Measurements from ENCODE around the gene ADGRF3. TPM values are rescaled to one million over a fixed set of nuclear protein-coding genes. Genes with fewer than 3 reads are reported as not detected.

The ADGRF3 gene
- total RNA-seq, 1 experiment from 2014 or later, result not detected

DNA sequence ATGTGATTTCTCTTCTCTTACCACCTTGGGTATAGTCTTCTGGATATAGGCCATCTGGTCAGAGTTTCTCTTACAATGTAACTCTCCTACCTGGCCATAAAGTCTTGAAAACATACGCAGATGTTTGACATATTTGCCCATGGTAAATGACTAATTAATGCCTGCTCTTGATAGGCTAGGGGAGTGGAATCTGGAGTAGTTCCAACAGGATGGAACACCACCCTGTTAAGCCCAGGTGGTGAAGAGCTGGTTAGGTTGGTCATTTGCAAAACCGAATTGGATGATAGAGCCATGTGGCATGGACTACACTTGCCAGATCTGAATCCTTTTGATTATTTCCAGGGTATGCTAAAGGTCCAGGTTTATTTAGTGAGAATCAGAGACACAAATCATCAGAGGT is 65.4 kb downstream of the ADGRF3 start:
- CTCF ChIA-PET, result interaction anchor here (0.9 kb wide), 1 partner anchor 9 kb away, joined by 3 read pairs; no protein-coding TSS in a partner anchor
- Histone ChIP-seq H3K27me3 (ENCODE audit: control insufficient read depth, insufficient read depth, low read length) (no peaks in the 10 kb centered on the region), H3K4me3 (ENCODE audit: low read depth in 2 of 2, low read length in 2 of 2) (no peak overlapping the region), H3K27ac (ENCODE audit: low read length) (no peak overlapping the region), H3K36me3 (ENCODE audit: control insufficient read depth, insufficient read depth, low read length) (peaks cover 21% of the 10 kb centered on the region), H3K9me3 (ENCODE audit: control insufficient read depth, insufficient read depth, low read depth, low read length) (no peaks in the 10 kb centered on the region), H3K4me1 (ENCODE audit: control insufficient read depth, insufficient read depth, low read length) (no peaks in the 10 kb centered on the region)
- in situ Hi-C loops (cut with HindIII; ENCODE audit: low pct_unique_long_range_greater_than_20kb, low sequenced_read_pairs) (no loop called here), intact Hi-C loops (cut with micrococcal nuclease; ENCODE audit: unreplicated experiment) (no loop called here)
- no TSS peak for BruUV-seq (replicated peaks)
- DNase-seq (ENCODE audit: low read depth, low spot score), result no peak
- TF ChIP-seq SIN3A (IDR thresholded peaks at IDR 0.05; ENCODE audit: borderline replicate concordance, insufficient read depth, low read depth, low read length), result no peak
- TF ChIP-seq, protein P1, sequence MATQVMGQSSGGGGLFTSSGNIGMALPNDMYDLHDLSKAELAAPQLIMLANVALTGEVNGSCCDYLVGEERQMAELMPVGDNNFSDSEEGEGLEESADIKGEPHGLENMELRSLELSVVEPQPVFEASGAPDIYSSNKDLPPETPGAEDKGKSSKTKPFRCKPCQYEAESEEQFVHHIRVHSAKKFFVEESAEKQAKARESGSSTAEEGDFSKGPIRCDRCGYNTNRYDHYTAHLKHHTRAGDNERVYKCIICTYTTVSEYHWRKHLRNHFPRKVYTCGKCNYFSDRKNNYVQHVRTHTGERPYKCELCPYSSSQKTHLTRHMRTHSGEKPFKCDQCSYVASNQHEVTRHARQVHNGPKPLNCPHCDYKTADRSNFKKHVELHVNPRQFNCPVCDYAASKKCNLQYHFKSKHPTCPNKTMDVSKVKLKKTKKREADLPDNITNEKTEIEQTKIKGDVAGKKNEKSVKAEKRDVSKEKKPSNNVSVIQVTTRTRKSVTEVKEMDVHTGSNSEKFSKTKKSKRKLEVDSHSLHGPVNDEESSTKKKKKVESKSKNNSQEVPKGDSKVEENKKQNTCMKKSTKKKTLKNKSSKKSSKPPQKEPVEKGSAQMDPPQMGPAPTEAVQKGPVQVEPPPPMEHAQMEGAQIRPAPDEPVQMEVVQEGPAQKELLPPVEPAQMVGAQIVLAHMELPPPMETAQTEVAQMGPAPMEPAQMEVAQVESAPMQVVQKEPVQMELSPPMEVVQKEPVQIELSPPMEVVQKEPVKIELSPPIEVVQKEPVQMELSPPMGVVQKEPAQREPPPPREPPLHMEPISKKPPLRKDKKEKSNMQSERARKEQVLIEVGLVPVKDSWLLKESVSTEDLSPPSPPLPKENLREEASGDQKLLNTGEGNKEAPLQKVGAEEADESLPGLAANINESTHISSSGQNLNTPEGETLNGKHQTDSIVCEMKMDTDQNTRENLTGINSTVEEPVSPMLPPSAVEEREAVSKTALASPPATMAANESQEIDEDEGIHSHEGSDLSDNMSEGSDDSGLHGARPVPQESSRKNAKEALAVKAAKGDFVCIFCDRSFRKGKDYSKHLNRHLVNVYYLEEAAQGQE (IDR thresholded peaks at IDR 0.05; ENCODE audit: insufficient read depth in 1 of 2, low read depth in 2 of 2, low read length in 1 of 2), result no peak
- TF ChIP-seq POLR2AphosphoS5 (IDR thresholded peaks at IDR 0.05; ENCODE audit: low read depth, low read length), result no peak
- no peak for TF ChIP-seq TCF7L2 (IDR thresholded peaks at IDR 0.05; ENCODE audit: low read depth, low read length)
- TF ChIP-seq, protein P2, sequence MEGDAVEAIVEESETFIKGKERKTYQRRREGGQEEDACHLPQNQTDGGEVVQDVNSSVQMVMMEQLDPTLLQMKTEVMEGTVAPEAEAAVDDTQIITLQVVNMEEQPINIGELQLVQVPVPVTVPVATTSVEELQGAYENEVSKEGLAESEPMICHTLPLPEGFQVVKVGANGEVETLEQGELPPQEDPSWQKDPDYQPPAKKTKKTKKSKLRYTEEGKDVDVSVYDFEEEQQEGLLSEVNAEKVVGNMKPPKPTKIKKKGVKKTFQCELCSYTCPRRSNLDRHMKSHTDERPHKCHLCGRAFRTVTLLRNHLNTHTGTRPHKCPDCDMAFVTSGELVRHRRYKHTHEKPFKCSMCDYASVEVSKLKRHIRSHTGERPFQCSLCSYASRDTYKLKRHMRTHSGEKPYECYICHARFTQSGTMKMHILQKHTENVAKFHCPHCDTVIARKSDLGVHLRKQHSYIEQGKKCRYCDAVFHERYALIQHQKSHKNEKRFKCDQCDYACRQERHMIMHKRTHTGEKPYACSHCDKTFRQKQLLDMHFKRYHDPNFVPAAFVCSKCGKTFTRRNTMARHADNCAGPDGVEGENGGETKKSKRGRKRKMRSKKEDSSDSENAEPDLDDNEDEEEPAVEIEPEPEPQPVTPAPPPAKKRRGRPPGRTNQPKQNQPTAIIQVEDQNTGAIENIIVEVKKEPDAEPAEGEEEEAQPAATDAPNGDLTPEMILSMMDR (IDR thresholded peaks at IDR 0.05), result no peak
- ATAC-seq, result no peak
- POLR2A ChIA-PET, result no interaction called here

DNA sequence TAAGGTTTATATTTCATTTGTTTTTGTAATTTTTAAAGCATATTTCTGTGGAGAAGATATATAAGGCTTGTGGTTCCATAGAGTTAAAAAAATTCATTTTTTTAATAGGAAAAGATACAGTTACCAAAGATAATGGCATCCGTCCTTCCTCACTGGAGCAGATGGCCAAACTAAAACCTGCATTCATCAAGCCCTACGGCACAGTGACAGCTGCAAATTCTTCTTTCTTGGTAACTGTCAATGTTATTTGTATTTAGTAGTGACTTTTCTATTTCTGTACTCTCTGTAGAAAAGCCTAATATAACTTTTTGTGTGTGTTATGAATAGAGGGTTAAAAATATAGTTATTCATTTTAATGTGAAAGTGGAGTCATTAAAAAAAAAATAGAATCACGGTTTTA is 66.7 kb downstream of the ADGRF3 start:
- peaks cover 19% of the 10 kb centered on the region for H3K36me3 ChIP-seq (ENCODE audit: control insufficient read depth, insufficient read depth, low read length)
- intact Hi-C loops (cut with micrococcal nuclease; ENCODE audit: unreplicated experiment) (no loop called here), in situ Hi-C loops (cut with HindIII; ENCODE audit: low pct_unique_long_range_greater_than_20kb, low sequenced_read_pairs) (no loop called here)
- no TSS peak for BruUV-seq (replicated peaks)
- TF ChIP-seq SIN3A (IDR thresholded peaks at IDR 0.05; ENCODE audit: borderline replicate concordance, insufficient read depth, low read depth, low read length) (no peak), POLR2AphosphoS5 (IDR thresholded peaks at IDR 0.05; ENCODE audit: low read depth, low read length) (no peak)
- TF ChIP-seq, protein P1 (IDR thresholded peaks at IDR 0.05; ENCODE audit: insufficient read depth in 1 of 2, low read depth in 2 of 2, low read length in 1 of 2), result no peak
- ATAC-seq (no peak), DNase-seq (ENCODE audit: low read depth, low spot score) (no peak)
- H3K27ac ChIP-seq (ENCODE audit: low read length), result no peak overlapping the region
- H3K27me3 ChIP-seq (ENCODE audit: control insufficient read depth, insufficient read depth, low read length), result no peaks in the 10 kb centered on the region
- CTCF ChIA-PET, result no interaction called here
- no peaks in the 10 kb centered on the region for H3K4me1 ChIP-seq (ENCODE audit: control insufficient read depth, insufficient read depth, low read length)
- POLR2A ChIA-PET, result no interaction called here
- H3K9me3 ChIP-seq (ENCODE audit: control insufficient read depth, insufficient read depth, low read depth, low read length), result no peaks in the 10 kb centered on the region
- H3K4me3 ChIP-seq (ENCODE audit: low read depth in 2 of 2, low read length in 2 of 2), result no peak overlapping the region
